IMR-90 (cell line): ENCODE results near the gene MCTP2. TPM values are rescaled to one million over a fixed set of nuclear protein-coding genes. Genes with fewer than 3 reads are reported as not detected.

Experiments
- ATAC-seq: fragments of 200-7000 bp; cut with Tn5 transposase; 2 replicates; pipeline ENCODE4 v1.9.1; 2020; ENCODE audit warnings: low read depth, mild to moderate bottlenecking, moderate library complexity
- BruUV-seq: library from RNA; stranded (reverse); fragments of 400-500 nt; replicated peaks from 2 replicates; lab custom pipeline; 2021; lab: Mats Ljungman, UMichigan
- CTCF ChIA-PET: fragments of 300-600 bp; formaldehyde crosslinking; extraction: SDS; loops from one replicate; lab custom pipeline; 2021; ENCODE audit warnings: antibody characterized with exemption; lab: Yijun Ruan, JAX
- POLR2A ChIA-PET: fragments of 300-600 bp; sonication (Branson Sonifier 250); formaldehyde crosslinking; loops from one replicate; lab custom pipeline; 2022; ENCODE audit warnings: antibody characterized with exemption; ENCODE audit not compliant: unreplicated experiment; lab: Charles Lee
- DNase-seq: peaks from one replicate; pipeline ENCODE4 v3.0.0; 2013
- H2AFZ ChIP-seq: replicated peaks from 2 replicates; pipeline ENCODE3; 2013; ENCODE audit warnings: low read length, mild to moderate bottlenecking; ENCODE audit not compliant: poor library complexity
- H2AK5ac ChIP-seq: 2 replicates; pipeline ENCODE4 v1.6.1; 2013; ENCODE audit warnings: low read depth, low read length, inconsistent platforms
- H2AK9ac ChIP-seq: replicated peaks from 2 replicates; pipeline ENCODE3; 2013; ENCODE audit warnings: mild to moderate bottlenecking, low read depth, low read length, moderate library complexity; ENCODE audit not compliant: poor library complexity
- H2BK120ac ChIP-seq: 2 replicates; pipeline ENCODE4 v1.6.1; 2013; ENCODE audit warnings: low read depth, low read length, inconsistent platforms
- H2BK15ac ChIP-seq: 3 replicates; pipeline ENCODE4 v1.6.1; 2013; ENCODE audit warnings: low read depth, low read length, inconsistent platforms
- H2BK20ac ChIP-seq: 2 replicates; pipeline ENCODE4 v1.6.1; 2013; ENCODE audit warnings: low read depth, mild to moderate bottlenecking, inconsistent platforms, low read length, moderate library complexity
- H2BK5ac ChIP-seq: 2 replicates; pipeline ENCODE4 v1.6.1; 2013; ENCODE audit warnings: mild to moderate bottlenecking, low read depth, low read length, inconsistent platforms; ENCODE audit not compliant: poor library complexity, severe bottlenecking
- H3K14ac ChIP-seq: replicated peaks from 2 replicates; pipeline ENCODE4 v1.6.1; 2013; ENCODE audit warnings: low read depth, low read length, inconsistent platforms
- H3K18ac ChIP-seq: 2 replicates; pipeline ENCODE4 v1.6.1; 2013; ENCODE audit warnings: low read depth, low read length, control low read depth
- H3K23ac ChIP-seq: 2 replicates; pipeline ENCODE4 v1.6.1; 2013; ENCODE audit warnings: low read depth, low read length, inconsistent platforms
- H3K27ac ChIP-seq: 2 replicates; pipeline ENCODE4 v1.5.1; 2013; ENCODE audit warnings: mild to moderate bottlenecking, control low read depth, low read length; ENCODE audit not compliant: insufficient read depth
- H3K27me3 ChIP-seq: 2 replicates; pipeline ENCODE4 v1.6.1; 2013; ENCODE audit warnings: low read length; ENCODE audit not compliant: control insufficient read depth, insufficient read depth
- H3K36me3 ChIP-seq: 2 replicates; pipeline ENCODE4 v1.6.1; 2013; ENCODE audit warnings: low read length, mixed read lengths; ENCODE audit not compliant: control insufficient read depth, insufficient read depth
- H3K4ac ChIP-seq: 2 replicates; pipeline ENCODE4 v1.6.1; 2013; ENCODE audit warnings: low read depth, low read length, inconsistent platforms
- H3K4me1 ChIP-seq: 2 replicates; pipeline ENCODE4 v1.6.1; 2013; ENCODE audit warnings: low read length, mixed read lengths; ENCODE audit not compliant: control insufficient read depth, insufficient read depth
- H3K4me2 ChIP-seq: 2 replicates; pipeline ENCODE4 v1.6.1; 2013; ENCODE audit warnings: low read depth, mild to moderate bottlenecking, control low read depth, low read length, moderate library complexity
- H3K4me3 ChIP-seq: 2 replicates; pipeline ENCODE4 v1.5.1; 2013; ENCODE audit warnings: low read depth, mild to moderate bottlenecking, control low read depth, low read length, moderate library complexity; ENCODE audit not compliant: insufficient read depth
- H3K56ac ChIP-seq: 2 replicates; pipeline ENCODE4 v1.6.1; 2013; ENCODE audit warnings: low read length, inconsistent platforms; ENCODE audit not compliant: insufficient read depth; ENCODE audit errors: extremely low read depth
- H3K79me1 ChIP-seq, 2 experiments: 2 replicates each; pipeline ENCODE4 v1.6.1; 2013; ENCODE audit warnings: low read length in 2 of 2, inconsistent platforms in 1 of 2, low read depth in 1 of 2
- H3K9ac ChIP-seq: 2 replicates; pipeline ENCODE4 v1.6.1; 2013; ENCODE audit warnings: low read depth, low read length, control low read depth
- H3K9me1 ChIP-seq: 2 replicates; pipeline ENCODE4 v1.6.1; 2013; ENCODE audit warnings: low read length, inconsistent platforms; ENCODE audit not compliant: insufficient read depth
- H3K9me3 ChIP-seq: 2 replicates; pipeline ENCODE4 v1.6.1; 2013; ENCODE audit warnings: low read length; ENCODE audit not compliant: control insufficient read depth, insufficient read depth
- H4K20me1 ChIP-seq: 2 replicates; pipeline ENCODE4 v1.6.1; 2013; ENCODE audit warnings: low read length, inconsistent platforms; ENCODE audit not compliant: insufficient read depth
- H4K5ac ChIP-seq: 2 replicates; pipeline ENCODE4 v1.6.1; 2013; ENCODE audit warnings: mild to moderate bottlenecking, low read depth, low read length, control low read depth
- H4K8ac ChIP-seq, 2 experiments: 2 replicates each; pipeline ENCODE4 v1.6.1; 2013; ENCODE audit warnings: low read depth in 2 of 2, low read length in 2 of 2, control low read depth in 1 of 2, inconsistent platforms in 1 of 2
- H4K91ac ChIP-seq: 2 replicates; pipeline ENCODE4 v1.6.1; 2013; ENCODE audit warnings: low read depth, low read length, inconsistent platforms; ENCODE audit not compliant: insufficient read depth
- CEBPB ChIP-seq: IDR thresholded peaks from 2 replicates; pipeline ENCODE4 v1.6.1; 2012; ENCODE audit warnings: low read depth, low read length, improper control_type of control experiment
- CHD1 ChIP-seq: IDR thresholded peaks from 2 replicates; pipeline ENCODE4 v1.6.1; 2012; ENCODE audit warnings: low read depth, low read length, improper control_type of control experiment
- FOS ChIP-seq: fragments of 150-350 bp; IDR thresholded peaks from 2 replicates; pipeline ENCODE4 v1.6.1; 2016; ENCODE audit warnings: low read depth, low read length
- MXI1 ChIP-seq: IDR thresholded peaks from 2 replicates; pipeline ENCODE4 v1.6.1; 2012; ENCODE audit warnings: low read depth, mild to moderate bottlenecking, low read length, moderate library complexity, borderline replicate concordance
- NFE2L2 ChIP-seq: fragments of 150-350 bp; IDR thresholded peaks from 2 replicates; pipeline ENCODE4 v1.6.1; 2016; ENCODE audit warnings: low read depth, mild to moderate bottlenecking, low read length
- POLR2A ChIP-seq: IDR thresholded peaks from 2 replicates; pipeline ENCODE4 v1.6.1; 2012; ENCODE audit warnings: mild to moderate bottlenecking, low read depth, low read length
- RAD21 ChIP-seq: IDR thresholded peaks from 2 replicates; pipeline ENCODE4 v1.6.1; 2012; ENCODE audit warnings: low read length, improper control_type of control experiment
- RCOR1 ChIP-seq: IDR thresholded peaks from 2 replicates; pipeline ENCODE4 v1.6.1; 2012; ENCODE audit warnings: mild to moderate bottlenecking, low read length, improper control_type of control experiment; ENCODE audit not compliant: insufficient replicate concordance
- RFX5 ChIP-seq: IDR thresholded peaks from 2 replicates; pipeline ENCODE4 v1.8.0; 2012; ENCODE audit warnings: low read depth, mild to moderate bottlenecking, low read length, moderate library complexity
- WGBS, 2 experiments: methylation state at CpG; one replicate each; pipeline versions ENCODE4 v1.1.5 to v1.1.7; 2013; ENCODE audit warnings: missing lambda C conversion rate in 2 of 2; ENCODE audit not compliant: insufficient read length in 1 of 2; ENCODE audit errors: extremely low coverage in 2 of 2; 5-methylcytosine and 5-hydroxymethylcytosine counted together
- dilution Hi-C: fragments of 300-500 bp; cut with HindIII; formaldehyde crosslinking; loops from one replicate; pipeline ENCODE4 v1.14.3; 2018; ENCODE audit warnings: low sequenced_read_pairs; ENCODE audit not compliant: unreplicated experiment
- in situ Hi-C: fragments of 300-500 bp; cut with MboI; formaldehyde crosslinking; loops from 3 replicates; pipeline ENCODE4 v1.14.3; 2019; ENCODE audit warnings: low sequenced_read_pairs, inconsistent platforms, mixed read lengths
- intact Hi-C: fragments of 100-400 bp; cut with micrococcal nuclease; formaldehyde crosslinking; loops from 2 replicates; pipeline ENCODE4 v1.10.0; 2022
- polyA plus RNA-seq, 3 experiments: library from polyadenylated mRNA; depleted of rRNA; stranded (reverse); fragments of >200 nt; gene quantifications; 2 replicates each; pipeline ENCODE4 v1.2.3, GENCODE V29; 2012; ENCODE audit warnings: low replicate concordance in 1 of 3
- total RNA-seq: library from RNA; depleted of rRNA; stranded (reverse); fragments of >200 nt; gene quantifications from 2 replicates; pipeline ENCODE4 v1.2.3, GENCODE V29; 2012
- TF ChIP-seq, protein P1 (sequence below): conservative IDR thresholded peaks from 2 replicates; pipeline ENCODE4 v1.5.1; 2012; ENCODE audit warnings: mild to moderate bottlenecking, low read depth, low read length, improper control_type of control experiment

MCTP2 gene
- total and polyA plus RNA-seq, 2 of the 4 experiments (the other 2 are of a cell fraction) = 5.1 to 9.9 TPM

GRCh38 chr15:94443186-94443585 lies 211.8 kb downstream of the MCTP2 start:
- DNase-seq (no peak), ATAC-seq (no peak)
- Histone ChIP-seq H3K56ac (no peak overlapping the region), H2AFZ (no peak overlapping the region), H3K79me1 (no peaks in the 10 kb centered on the region), H2AK5ac (no peak overlapping the region), H2BK15ac (no peak overlapping the region), H3K27ac (no peak overlapping the region), H3K9me3 (no peaks in the 10 kb centered on the region), H4K5ac (no peak overlapping the region), H2BK5ac (no peak overlapping the region), H3K9ac (no peak overlapping the region), H3K36me3 (0 out of 2 replicates have a peak, but pooled peaks cover 3% of the 10 kb centered on the region), H3K23ac (no peak overlapping the region), H3K14ac (no peak overlapping the region), H3K9me1 (no peaks in the 10 kb centered on the region), H2BK120ac (no peak overlapping the region), H2AK9ac (no peak overlapping the region), H3K4me1 (no peaks in the 10 kb centered on the region), H4K8ac (no peak overlapping the region), H3K4me2 (no peak overlapping the region), H3K4ac (no peak overlapping the region), H3K18ac (no peak overlapping the region), H3K4me3 (no peak overlapping the region), H4K20me1 (no peaks in the 10 kb centered on the region), H4K91ac (no peak overlapping the region), H3K27me3 (no peaks in the 10 kb centered on the region), H2BK20ac (no peak overlapping the region)
- intact Hi-C loops = no loop called here
- BruUV-seq = no TSS peak
- POLR2A ChIA-PET = no interaction called here
- TF ChIP-seq POLR2A (no peak), FOS (no peak), NFE2L2 (no peak), RFX5 (no peak), CHD1 (no peak), RAD21 (no peak), MXI1 (no peak), CEBPB (no peak), RCOR1 (no peak)
- TF ChIP-seq, protein P1, sequence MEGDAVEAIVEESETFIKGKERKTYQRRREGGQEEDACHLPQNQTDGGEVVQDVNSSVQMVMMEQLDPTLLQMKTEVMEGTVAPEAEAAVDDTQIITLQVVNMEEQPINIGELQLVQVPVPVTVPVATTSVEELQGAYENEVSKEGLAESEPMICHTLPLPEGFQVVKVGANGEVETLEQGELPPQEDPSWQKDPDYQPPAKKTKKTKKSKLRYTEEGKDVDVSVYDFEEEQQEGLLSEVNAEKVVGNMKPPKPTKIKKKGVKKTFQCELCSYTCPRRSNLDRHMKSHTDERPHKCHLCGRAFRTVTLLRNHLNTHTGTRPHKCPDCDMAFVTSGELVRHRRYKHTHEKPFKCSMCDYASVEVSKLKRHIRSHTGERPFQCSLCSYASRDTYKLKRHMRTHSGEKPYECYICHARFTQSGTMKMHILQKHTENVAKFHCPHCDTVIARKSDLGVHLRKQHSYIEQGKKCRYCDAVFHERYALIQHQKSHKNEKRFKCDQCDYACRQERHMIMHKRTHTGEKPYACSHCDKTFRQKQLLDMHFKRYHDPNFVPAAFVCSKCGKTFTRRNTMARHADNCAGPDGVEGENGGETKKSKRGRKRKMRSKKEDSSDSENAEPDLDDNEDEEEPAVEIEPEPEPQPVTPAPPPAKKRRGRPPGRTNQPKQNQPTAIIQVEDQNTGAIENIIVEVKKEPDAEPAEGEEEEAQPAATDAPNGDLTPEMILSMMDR = no peak
- CTCF ChIA-PET = interaction anchor here (0.6 kb wide), 3 partner anchors 29 to 1132 kb away, joined by 3 to 6 read pairs (median 4); no protein-coding TSS in a partner anchor
- dilution Hi-C loops = no loop called here
- in situ Hi-C loops = no loop called here
- WGBS, 2 experiments = 60% methylated on average over 3 of the region's 5 CpGs; no CpG with 5 or more reads in 1 of the 2 experiments
